ENCODE results near the gene HOXC6.

HOXC6 gene

GRCh38 chr12:53996240-53997203 lies 31.7 kb upstream of the HOXC6 start:
- ChIA-PET CTCF (interaction anchor here (1.3 to 7.5 kb wide), 2 partner anchors 10 to 219 kb away, joined by 5 to 46 read pairs; partner anchors contain the start of gene HOXC10), POLR2A (interaction anchor here (0.5 kb wide), 1 partner anchor 122 kb away, joined by 3 read pairs; no protein-coding TSS in a partner anchor)
- H3K27ac ChIP-seq (ENCODE audit: insufficient read depth in 1 of 2, low read depth in 1 of 2, low read length in 2 of 2, poor library complexity in 1 of 2, severe bottlenecking in 2 of 2): peak overlapping the region in 1 of 2 experiments; percentile 70

GRCh38 chr12:53997204-53998109 lies 30.8 kb upstream of the HOXC6 start:
- Histone ChIP-seq H3K27me3 (replicated peaks in 2 of 5; ENCODE audit: control insufficient read depth in 4 of 5, insufficient read depth in 5 of 5, low read length in 4 of 5) (peaks cover 14 to 100% (median 61%) of the 10 kb centered on the region in 5 experiments), H3K4me1 (ENCODE audit: control extremely low read depth in 1 of 4, control insufficient read depth in 4 of 4, insufficient read depth in 4 of 4, low read length in 3 of 4) (peaks cover 0 to 29% (median 16%) of the 10 kb centered on the region in 4 experiments), H3K27ac (ENCODE audit: insufficient read depth in 1 of 2, low read depth in 1 of 2, low read length in 2 of 2, poor library complexity in 1 of 2, severe bottlenecking in 2 of 2) (no peak overlapping the region), H3K9me3 (ENCODE audit: control extremely low read depth in 1 of 5, control insufficient read depth in 4 of 5, insufficient read depth in 2 of 5, low read depth in 1 of 5, low read length in 4 of 5) (no peaks in the 10 kb centered on the region), H3K4me3 (ENCODE audit: control insufficient read depth in 1 of 7, extremely low read depth in 1 of 7, insufficient read depth in 4 of 7, low read depth in 2 of 7, low read length in 6 of 7) (no peak overlapping the region), H3K36me3 (ENCODE audit: control insufficient read depth in 4 of 4, insufficient read depth in 4 of 4, low read length in 3 of 4) (no peaks in the 10 kb centered on the region)
- DNase-seq: no peak
- ChIA-PET POLR2A (no interaction called here), CTCF (interaction anchor here (0.8 to 7.5 kb wide), 4 partner anchors 11 to 218 kb away, joined by 3 to 46 read pairs (median 6); partner anchors contain the start of gene HOXC10)
- WGBS (ENCODE audit: insufficient coverage): 5% methylated on average over 33 of the region's 35 CpGs

More at GRCh38 chr12:53996240-53997203, 31.7 kb upstream of the HOXC6 start:
- H3K9me3 ChIP-seq (ENCODE audit: control extremely low read depth in 1 of 5, control insufficient read depth in 4 of 5, insufficient read depth in 2 of 5, low read depth in 1 of 5, low read length in 4 of 5): no peaks in the 10 kb centered on the region
- DNase-seq: no peak
- H3K36me3 ChIP-seq (ENCODE audit: control insufficient read depth in 4 of 4, insufficient read depth in 4 of 4, low read length in 3 of 4): no peaks in the 10 kb centered on the region
- peaks cover 10 to 100% (median 65%) of the 10 kb centered on the region in 5 experiments for H3K27me3 ChIP-seq (replicated peaks in 2 of 5; ENCODE audit: control insufficient read depth in 4 of 5, insufficient read depth in 5 of 5, low read length in 4 of 5)
- H3K4me3 ChIP-seq (ENCODE audit: control insufficient read depth in 1 of 7, extremely low read depth in 1 of 7, insufficient read depth in 4 of 7, low read depth in 2 of 7, low read length in 6 of 7): peak overlapping the region in 4 of 7 experiments; percentile 16 to 72 (median 60)
- peaks cover 0 to 29% (median 16%) of the 10 kb centered on the region in 4 experiments for H3K4me1 ChIP-seq (ENCODE audit: control extremely low read depth in 1 of 4, control insufficient read depth in 4 of 4, insufficient read depth in 4 of 4, low read length in 3 of 4)
- WGBS (ENCODE audit: insufficient coverage): 10% methylated on average over 20 of the region's 29 CpGs

- peaks cover 8 to 100% (median 63%) of the 10 kb centered on the region in 5 experiments for H3K27me3 ChIP-seq (replicated peaks in 2 of 5; ENCODE audit: control insufficient read depth in 4 of 5, insufficient read depth in 5 of 5, low read length in 4 of 5)
- peaks cover 0 to 29% (median 16%) of the 10 kb centered on the region in 4 experiments for H3K4me1 ChIP-seq (ENCODE audit: control extremely low read depth in 1 of 4, control insufficient read depth in 4 of 4, insufficient read depth in 4 of 4, low read length in 3 of 4)
- 4% methylated on average over 3 of the region's 11 CpGs for WGBS (ENCODE audit: insufficient coverage)
- ChIA-PET CTCF (interaction anchor here (0.8 to 7.5 kb wide), 4 partner anchors 12 to 217 kb away, joined by 3 to 46 read pairs (median 6); partner anchors contain the start of gene HOXC10), POLR2A (no interaction called here)
- DNase-seq: no peak
- H3K4me3 ChIP-seq (ENCODE audit: control insufficient read depth in 1 of 7, extremely low read depth in 1 of 7, insufficient read depth in 4 of 7, low read depth in 2 of 7, low read length in 6 of 7): no peak overlapping the region
- no peaks in the 10 kb centered on the region for H3K36me3 ChIP-seq (ENCODE audit: control insufficient read depth in 4 of 4, insufficient read depth in 4 of 4, low read length in 3 of 4)
- H3K9me3 ChIP-seq (ENCODE audit: control extremely low read depth in 1 of 5, control insufficient read depth in 4 of 5, insufficient read depth in 2 of 5, low read depth in 1 of 5, low read length in 4 of 5): no peaks in the 10 kb centered on the region
- no peak overlapping the region for H3K27ac ChIP-seq (ENCODE audit: insufficient read depth in 1 of 2, low read depth in 1 of 2, low read length in 2 of 2, poor library complexity in 1 of 2, severe bottlenecking in 2 of 2)
These were observed 29.9 kb upstream of the HOXC6 start for GRCh38 chr12:53998110-53998899.

- WGBS (ENCODE audit: insufficient coverage): 19% methylated on average over 5 of the region's 13 CpGs
- Histone ChIP-seq H3K9me3 (ENCODE audit: control extremely low read depth in 1 of 5, control insufficient read depth in 4 of 5, insufficient read depth in 2 of 5, low read depth in 1 of 5, low read length in 4 of 5) (no peaks in the 10 kb centered on the region), H3K4me1 (ENCODE audit: control extremely low read depth in 1 of 4, control insufficient read depth in 4 of 4, insufficient read depth in 4 of 4, low read length in 3 of 4) (peaks cover 0 to 29% (median 16%) of the 10 kb centered on the region in 4 experiments), H3K4me3 (ENCODE audit: control insufficient read depth in 1 of 7, extremely low read depth in 1 of 7, insufficient read depth in 4 of 7, low read depth in 2 of 7, low read length in 6 of 7) (no peak overlapping the region), H3K27me3 (replicated peaks in 2 of 5; ENCODE audit: control insufficient read depth in 4 of 5, insufficient read depth in 5 of 5, low read length in 4 of 5) (peaks cover 3 to 100% (median 64%) of the 10 kb centered on the region in 5 experiments), H3K36me3 (ENCODE audit: control insufficient read depth in 4 of 4, insufficient read depth in 4 of 4, low read length in 3 of 4) (no peaks in the 10 kb centered on the region), H3K27ac (ENCODE audit: insufficient read depth in 1 of 2, low read depth in 1 of 2, low read length in 2 of 2, poor library complexity in 1 of 2, severe bottlenecking in 2 of 2) (no peak overlapping the region)
- POLR2A ChIA-PET: no interaction called here
- no peak for DNase-seq
- CTCF ChIA-PET: interaction anchor here (7.5 kb wide), 1 partner anchor 12 kb away, joined by 46 read pairs; the partner anchor contains the start of gene HOXC10
These were observed 29.4 kb upstream of the HOXC6 start for GRCh38 chr12:53998900-53999236.

- 2% methylated on average over 25 of the region's 35 CpGs for WGBS (ENCODE audit: insufficient coverage)
- H3K27ac ChIP-seq (ENCODE audit: insufficient read depth in 1 of 2, low read depth in 1 of 2, low read length in 2 of 2, poor library complexity in 1 of 2, severe bottlenecking in 2 of 2): peak overlapping the region in 1 of 2 experiments; percentile 58
- no peak for DNase-seq
- no peaks in the 10 kb centered on the region for H3K9me3 ChIP-seq (ENCODE audit: control extremely low read depth in 1 of 5, control insufficient read depth in 4 of 5, insufficient read depth in 2 of 5, low read depth in 1 of 5, low read length in 4 of 5)
- no peaks in the 10 kb centered on the region for H3K36me3 ChIP-seq (ENCODE audit: control insufficient read depth in 4 of 4, insufficient read depth in 4 of 4, low read length in 3 of 4)
- ChIA-PET CTCF (interaction anchor here (1.2 to 7.5 kb wide), 5 partner anchors 8 to 206 kb away, joined by 3 to 46 read pairs (median 6); partner anchors contain the start of gene HOXC10), POLR2A (no interaction called here)
- peaks cover 0 to 28% (median 14%) of the 10 kb centered on the region in 4 experiments for H3K4me1 ChIP-seq (ENCODE audit: control extremely low read depth in 1 of 4, control insufficient read depth in 4 of 4, insufficient read depth in 4 of 4, low read length in 3 of 4)
- H3K4me3 ChIP-seq (ENCODE audit: control insufficient read depth in 1 of 7, extremely low read depth in 1 of 7, insufficient read depth in 4 of 7, low read depth in 2 of 7, low read length in 6 of 7): no peak overlapping the region
- peaks cover 3 to 100% (median 61%) of the 10 kb centered on the region in 5 experiments for H3K27me3 ChIP-seq (replicated peaks in 2 of 5; ENCODE audit: control insufficient read depth in 4 of 5, insufficient read depth in 5 of 5, low read length in 4 of 5)
These were observed 28.6 kb upstream of the HOXC6 start for GRCh38 chr12:53999559-54000115.
